ENCODE results near the gene FAM83C.

FAM83C gene

DNA sequence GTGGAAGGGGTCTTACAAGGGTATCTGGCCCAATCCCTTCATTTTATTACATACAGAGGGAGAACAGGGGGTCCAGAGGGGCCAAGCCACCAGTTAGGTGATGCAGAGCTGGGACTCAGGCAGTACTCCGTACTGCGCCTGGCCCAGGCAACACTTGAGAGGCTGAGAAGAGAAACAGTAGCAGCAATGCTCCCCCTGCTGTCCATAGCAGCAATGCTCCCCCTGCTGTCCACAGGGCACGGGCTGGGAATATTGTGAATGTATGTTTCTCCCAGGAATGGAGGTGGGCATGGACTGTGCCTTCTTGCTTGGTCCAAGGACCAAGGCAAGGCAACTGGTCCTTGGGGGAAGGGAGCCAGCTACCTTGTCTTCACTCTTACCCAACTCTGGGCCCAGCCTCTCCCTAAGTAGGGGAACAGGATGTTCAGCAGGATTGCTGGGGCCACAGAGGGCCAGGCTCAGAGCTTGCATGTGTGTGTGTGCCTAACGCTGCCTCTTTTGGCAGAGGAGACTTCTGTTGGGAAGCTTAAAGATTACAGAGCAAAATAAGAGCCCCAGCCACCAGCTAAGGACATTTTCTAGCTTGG lies 14.8 kb upstream of the FAM83C start:
- peaks cover 7 to 29% of the 10 kb centered on the region in 2 donors for H3K4me1 ChIP-seq (ENCODE audit: control insufficient read depth in 1 of 2, insufficient read depth in 2 of 2, low read length in 2 of 2)
- peak overlapping the region; percentile 15 for H3K27ac ChIP-seq (ENCODE audit: low read depth, low read length)
- peaks cover 7 to 21% of the 10 kb centered on the region in 2 donors for H3K36me3 ChIP-seq (ENCODE audit: control insufficient read depth in 1 of 2, insufficient read depth in 2 of 2, low read length in 2 of 2)
- no peak overlapping the region for H3K9ac ChIP-seq (ENCODE audit: low read depth in 1 of 2, low read length in 2 of 2)
- H3K9me3 ChIP-seq (ENCODE audit: control insufficient read depth in 1 of 2, low read length in 2 of 2): no peaks in the 10 kb centered on the region
- no peaks in the 10 kb centered on the region for H3K27me3 ChIP-seq (ENCODE audit: control insufficient read depth in 1 of 2, insufficient read depth in 2 of 2, low read length in 2 of 2)
- no peak overlapping the region for H3K4me3 ChIP-seq (ENCODE audit: low read depth in 1 of 2, low read length in 2 of 2)

- peak overlapping the region in 1 of 2 donors; percentile 24 for H3K9ac ChIP-seq (ENCODE audit: low read depth in 1 of 2, low read length in 2 of 2)
- H3K36me3 ChIP-seq (ENCODE audit: control insufficient read depth in 1 of 2, insufficient read depth in 2 of 2, low read length in 2 of 2): peaks cover 7 to 21% of the 10 kb centered on the region in 2 donors
- H3K27ac ChIP-seq (ENCODE audit: low read depth, low read length): no peak overlapping the region
Measured at GRCh38 chr20:35305682-35306556, 13.7 kb upstream of the FAM83C start.

DNA sequence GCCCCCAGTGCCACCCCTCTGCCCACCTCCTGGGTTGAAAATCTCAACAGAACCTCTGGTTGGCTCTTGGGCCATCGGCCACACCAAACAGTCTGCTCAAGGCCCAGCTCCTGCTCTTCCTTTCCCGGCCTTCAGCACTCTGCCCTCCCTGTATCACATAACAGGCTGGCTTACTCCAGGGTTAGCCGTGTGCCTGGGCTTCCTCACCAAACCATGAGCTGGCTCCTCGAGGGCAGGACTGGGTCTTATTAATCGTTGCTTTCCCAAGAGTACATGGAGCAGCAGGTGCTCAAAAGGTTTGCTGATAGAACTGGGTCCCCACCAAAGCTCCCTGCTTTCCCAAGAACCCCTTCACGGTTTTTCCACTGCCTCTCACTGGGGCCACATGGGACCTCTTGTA lies 12.7 kb upstream of the FAM83C start:
- Histone ChIP-seq H3K36me3 (ENCODE audit: control insufficient read depth in 1 of 2, insufficient read depth in 2 of 2, low read length in 2 of 2) (peaks cover 7 to 21% of the 10 kb centered on the region in 2 donors), H3K9me3 (ENCODE audit: control insufficient read depth in 1 of 2, low read length in 2 of 2) (no peaks in the 10 kb centered on the region), H3K27me3 (ENCODE audit: control insufficient read depth in 1 of 2, insufficient read depth in 2 of 2, low read length in 2 of 2) (no peaks in the 10 kb centered on the region), H3K27ac (ENCODE audit: low read depth, low read length) (no peak overlapping the region), H3K9ac (ENCODE audit: low read depth in 1 of 2, low read length in 2 of 2) (peak overlapping the region in 1 of 2 donors; percentile 24), H3K4me3 (ENCODE audit: low read depth in 1 of 2, low read length in 2 of 2) (no peak overlapping the region), H3K4me1 (ENCODE audit: control insufficient read depth in 1 of 2, insufficient read depth in 2 of 2, low read length in 2 of 2) (peaks cover 7 to 29% of the 10 kb centered on the region in 2 donors)

More at GRCh38 chr20:35305682-35306556, 13.7 kb upstream of the FAM83C start:
- Histone ChIP-seq H3K4me1 (ENCODE audit: control insufficient read depth in 1 of 2, insufficient read depth in 2 of 2, low read length in 2 of 2) (peaks cover 7 to 29% of the 10 kb centered on the region in 2 donors), H3K4me3 (ENCODE audit: low read depth in 1 of 2, low read length in 2 of 2) (no peak overlapping the region), H3K27me3 (ENCODE audit: control insufficient read depth in 1 of 2, insufficient read depth in 2 of 2, low read length in 2 of 2) (no peaks in the 10 kb centered on the region), H3K9me3 (ENCODE audit: control insufficient read depth in 1 of 2, low read length in 2 of 2) (no peaks in the 10 kb centered on the region)

DNA sequence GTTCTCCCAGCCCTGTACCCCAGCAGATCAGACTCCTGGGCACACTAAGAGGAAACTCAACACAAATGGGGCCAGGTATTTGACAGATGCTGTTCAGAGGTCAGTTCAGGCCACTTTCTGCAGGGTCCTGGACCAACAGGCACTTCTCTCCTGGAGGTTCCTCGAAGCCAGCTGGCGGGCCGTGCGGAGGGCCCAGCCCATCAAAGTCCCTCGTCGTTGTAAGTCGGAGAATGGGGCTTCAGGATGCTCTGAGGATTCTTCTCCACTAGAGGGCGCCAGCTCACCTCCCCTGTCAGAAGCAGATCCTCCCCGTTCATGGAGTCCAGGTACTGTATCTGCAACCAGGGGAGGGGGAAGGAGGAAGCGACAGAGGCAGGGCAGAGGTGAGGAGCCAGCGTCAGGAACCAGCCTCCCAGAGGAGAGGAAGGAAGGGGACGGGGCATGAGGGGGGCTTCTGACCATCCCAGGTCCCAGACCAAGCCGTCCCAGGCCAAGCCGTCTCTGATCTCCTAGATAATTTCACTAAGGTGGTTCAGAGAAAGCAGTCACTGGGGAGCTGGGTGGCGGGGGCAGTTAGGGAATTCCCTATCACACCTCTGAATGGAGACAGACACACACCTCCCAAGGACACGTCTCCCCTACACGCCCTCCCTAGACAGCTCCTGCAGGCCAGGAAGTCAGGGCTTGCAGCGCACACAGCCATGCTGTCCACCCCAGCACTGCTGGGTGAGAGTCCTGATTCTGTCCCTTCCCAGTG lies 11.7 kb upstream of the FAM83C start:
- no peak overlapping the region for H3K27ac ChIP-seq (ENCODE audit: low read depth, low read length)
- H3K4me3 ChIP-seq (ENCODE audit: low read depth in 1 of 2, low read length in 2 of 2): no peak overlapping the region
- H3K4me1 ChIP-seq (ENCODE audit: control insufficient read depth in 1 of 2, insufficient read depth in 2 of 2, low read length in 2 of 2): peaks cover 7 to 29% of the 10 kb centered on the region in 2 donors
- no peaks in the 10 kb centered on the region for H3K27me3 ChIP-seq (ENCODE audit: control insufficient read depth in 1 of 2, insufficient read depth in 2 of 2, low read length in 2 of 2)
- peaks cover 7 to 12% of the 10 kb centered on the region in 2 donors for H3K36me3 ChIP-seq (ENCODE audit: control insufficient read depth in 1 of 2, insufficient read depth in 2 of 2, low read length in 2 of 2)
- no peaks in the 10 kb centered on the region for H3K9me3 ChIP-seq (ENCODE audit: control insufficient read depth in 1 of 2, low read length in 2 of 2)
- H3K9ac ChIP-seq (ENCODE audit: low read depth in 1 of 2, low read length in 2 of 2): peak overlapping the region in 1 of 2 donors; percentile 7

GRCh38 chr20:35303382-35303734 lies 11.1 kb upstream of the FAM83C start:
- no peaks in the 10 kb centered on the region for H3K9me3 ChIP-seq (ENCODE audit: control insufficient read depth in 1 of 2, low read length in 2 of 2)
- H3K4me1 ChIP-seq (ENCODE audit: control insufficient read depth in 1 of 2, insufficient read depth in 2 of 2, low read length in 2 of 2): peaks cover 7 to 29% of the 10 kb centered on the region in 2 donors

DNA sequence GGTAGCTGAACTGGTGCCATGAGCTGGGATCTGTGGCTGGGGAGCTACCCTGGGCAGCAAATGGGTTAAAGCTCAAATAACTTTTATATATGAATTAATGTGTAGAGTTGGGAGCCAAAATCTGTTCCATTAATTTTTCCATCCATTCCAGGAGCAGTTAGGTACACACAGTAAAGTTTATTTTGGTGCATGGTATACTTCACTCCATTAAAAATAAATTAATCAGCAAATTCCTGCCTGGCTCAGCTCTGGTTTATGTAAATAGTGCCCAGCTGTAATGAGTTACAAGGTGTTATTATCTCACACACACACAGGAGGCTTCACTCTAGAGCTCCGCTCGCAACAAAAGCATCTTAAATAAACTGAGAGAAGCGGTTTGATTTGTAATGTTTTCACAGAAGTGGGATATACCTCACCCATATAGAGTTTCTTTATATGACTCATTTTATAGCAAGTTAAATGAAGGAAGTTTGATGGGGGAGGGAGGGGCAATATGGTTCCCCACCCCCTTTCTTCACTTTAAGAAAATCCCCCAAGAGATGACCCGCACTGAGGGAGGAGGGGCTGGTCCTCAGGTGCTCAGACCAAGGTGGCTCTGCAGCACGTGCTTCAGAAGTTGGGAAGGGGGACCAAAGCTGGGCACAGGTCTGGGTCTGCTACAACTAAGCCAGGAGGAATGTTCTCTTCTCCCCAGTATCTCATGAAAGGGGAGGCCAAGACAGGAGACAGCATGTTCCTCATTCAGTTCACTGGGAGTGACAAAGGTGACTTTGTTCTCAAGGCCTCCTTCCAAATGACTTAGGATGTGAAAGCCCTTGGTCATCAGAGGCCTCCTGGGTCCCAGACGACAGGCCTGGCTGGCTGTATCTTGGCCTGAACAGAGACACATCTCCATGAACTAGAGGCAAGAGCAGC lies 10.5 kb upstream of the FAM83C start:
- no peak overlapping the region for H3K27ac ChIP-seq (ENCODE audit: low read depth, low read length)
- no peaks in the 10 kb centered on the region for H3K9me3 ChIP-seq (ENCODE audit: control insufficient read depth in 1 of 2, low read length in 2 of 2)
- H3K9ac ChIP-seq (ENCODE audit: low read depth in 1 of 2, low read length in 2 of 2): no peak overlapping the region
- no peak overlapping the region for H3K4me3 ChIP-seq (ENCODE audit: low read depth in 1 of 2, low read length in 2 of 2)
- peaks cover 7 to 28% of the 10 kb centered on the region in 2 donors for H3K4me1 ChIP-seq (ENCODE audit: control insufficient read depth in 1 of 2, insufficient read depth in 2 of 2, low read length in 2 of 2)
- H3K27me3 ChIP-seq (ENCODE audit: control insufficient read depth in 1 of 2, insufficient read depth in 2 of 2, low read length in 2 of 2): no peaks in the 10 kb centered on the region
- peaks cover 7% of the 10 kb centered on the region in 2 donors for H3K36me3 ChIP-seq (ENCODE audit: control insufficient read depth in 1 of 2, insufficient read depth in 2 of 2, low read length in 2 of 2)

More at GRCh38 chr20:35303382-35303734, 11.1 kb upstream of the FAM83C start:
- no peaks in the 10 kb centered on the region for H3K27me3 ChIP-seq (ENCODE audit: control insufficient read depth in 1 of 2, insufficient read depth in 2 of 2, low read length in 2 of 2)
- H3K9ac ChIP-seq (ENCODE audit: low read depth in 1 of 2, low read length in 2 of 2): no peak overlapping the region
- no peak overlapping the region for H3K27ac ChIP-seq (ENCODE audit: low read depth, low read length)
- H3K36me3 ChIP-seq (ENCODE audit: control insufficient read depth in 1 of 2, insufficient read depth in 2 of 2, low read length in 2 of 2): peaks cover 7 to 9% of the 10 kb centered on the region in 2 donors
- H3K4me3 ChIP-seq (ENCODE audit: low read depth in 1 of 2, low read length in 2 of 2): no peak overlapping the region

GRCh38 chr20:35301426-35301825 lies 9.2 kb upstream of the FAM83C start:
- Histone ChIP-seq H3K9me3 (ENCODE audit: control insufficient read depth in 1 of 2, low read length in 2 of 2) (no peaks in the 10 kb centered on the region), H3K9ac (ENCODE audit: low read depth in 1 of 2, low read length in 2 of 2) (no peak overlapping the region), H3K4me3 (ENCODE audit: low read depth in 1 of 2, low read length in 2 of 2) (no peak overlapping the region), H3K36me3 (ENCODE audit: control insufficient read depth in 1 of 2, insufficient read depth in 2 of 2, low read length in 2 of 2) (peaks cover 5 to 7% of the 10 kb centered on the region in 2 donors), H3K4me1 (ENCODE audit: control insufficient read depth in 1 of 2, insufficient read depth in 2 of 2, low read length in 2 of 2) (peaks cover 7 to 17% of the 10 kb centered on the region in 2 donors), H3K27me3 (ENCODE audit: control insufficient read depth in 1 of 2, insufficient read depth in 2 of 2, low read length in 2 of 2) (peaks cover 0 to 2% of the 10 kb centered on the region in 2 donors), H3K27ac (ENCODE audit: low read depth, low read length) (no peak overlapping the region)

- Histone ChIP-seq H3K27me3 (ENCODE audit: control insufficient read depth in 1 of 2, insufficient read depth in 2 of 2, low read length in 2 of 2) (peaks cover 0 to 2% of the 10 kb centered on the region in 2 donors), H3K27ac (ENCODE audit: low read depth, low read length) (no peak overlapping the region), H3K36me3 (ENCODE audit: control insufficient read depth in 1 of 2, insufficient read depth in 2 of 2, low read length in 2 of 2) (peaks cover 0 to 7% of the 10 kb centered on the region in 2 donors), H3K9me3 (ENCODE audit: control insufficient read depth in 1 of 2, low read length in 2 of 2) (no peaks in the 10 kb centered on the region), H3K4me1 (ENCODE audit: control insufficient read depth in 1 of 2, insufficient read depth in 2 of 2, low read length in 2 of 2) (peaks cover 3 to 9% of the 10 kb centered on the region in 2 donors), H3K4me3 (ENCODE audit: low read depth in 1 of 2, low read length in 2 of 2) (no peak overlapping the region), H3K9ac (ENCODE audit: low read depth in 1 of 2, low read length in 2 of 2) (no peak overlapping the region)
Measured at GRCh38 chr20:35300469-35301262, 8.4 kb upstream of the FAM83C start.

GRCh38 chr20:35299780-35300179 lies 7.6 kb upstream of the FAM83C start:
- Histone ChIP-seq H3K27me3 (ENCODE audit: control insufficient read depth in 1 of 2, insufficient read depth in 2 of 2, low read length in 2 of 2) (peaks cover 0 to 2% of the 10 kb centered on the region in 2 donors), H3K36me3 (ENCODE audit: control insufficient read depth in 1 of 2, insufficient read depth in 2 of 2, low read length in 2 of 2) (peaks cover 0 to 7% of the 10 kb centered on the region in 2 donors), H3K4me1 (ENCODE audit: control insufficient read depth in 1 of 2, insufficient read depth in 2 of 2, low read length in 2 of 2) (peaks cover 3 to 5% of the 10 kb centered on the region in 2 donors), H3K9me3 (ENCODE audit: control insufficient read depth in 1 of 2, low read length in 2 of 2) (no peaks in the 10 kb centered on the region), H3K27ac (ENCODE audit: low read depth, low read length) (no peak overlapping the region), H3K9ac (ENCODE audit: low read depth in 1 of 2, low read length in 2 of 2) (no peak overlapping the region), H3K4me3 (ENCODE audit: low read depth in 1 of 2, low read length in 2 of 2) (no peak overlapping the region)
